Suprapubic skin (tissue), 4 donors: ENCODE results near the gene FAF1.

Experiments used
- CTCF ChIP-seq, 2 donors: fragments of 200-600 bp in 1 of 2; fragments of 450-650 bp in 1 of 2; sonication (generic) in 1 of 2; IDR thresholded peaks; one replicate each; pipeline ENCODE4 v1.5.1; 2016 to 2019; ENCODE audit warnings: antibody characterized with exemption in 2 of 2, mild to moderate bottlenecking in 1 of 2, moderate library complexity in 1 of 2
- EP300 ChIP-seq: sonication (generic); formaldehyde crosslinking; IDR thresholded peaks from one replicate; pipeline ENCODE4 v1.6.1; 2017; ENCODE audit warnings: antibody characterized with exemption
- POLR2A ChIP-seq, 2 donors: fragments of 450-650 bp; IDR thresholded peaks; one replicate each; pipeline ENCODE4 v1.6.1; 2017; ENCODE audit warnings: antibody characterized with exemption in 2 of 2, mild to moderate bottlenecking in 2 of 2, moderate library complexity in 2 of 2
- POLR2AphosphoS5 ChIP-seq, 3 donors: sonication (generic); formaldehyde crosslinking; IDR thresholded peaks; one replicate each; pipeline ENCODE4 v1.6.1; 2017; ENCODE audit warnings: antibody characterized with exemption in 3 of 3

DNA sequence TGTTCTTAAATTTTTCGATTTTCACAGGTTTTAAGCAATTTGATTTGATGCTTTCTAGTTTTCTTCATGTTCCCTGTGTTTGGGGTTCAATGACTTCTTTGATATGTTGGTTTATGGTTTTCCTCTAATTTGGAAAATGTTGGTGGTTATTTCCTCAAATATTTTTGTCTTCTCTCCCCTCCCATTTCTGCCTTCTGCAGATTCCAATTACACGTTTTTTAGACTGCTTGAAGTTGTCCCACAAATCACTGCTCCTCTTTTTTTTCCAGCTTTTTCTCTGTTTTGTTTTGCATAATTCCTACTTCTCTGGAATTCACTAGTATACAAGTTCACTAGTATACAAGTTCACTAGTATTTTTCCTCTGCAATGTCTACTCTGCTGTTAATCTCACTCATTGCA lies 61.3 kb downstream of the FAF1 start:
- TF ChIP-seq CTCF (IDR thresholded peaks at IDR 0.05) (no peak), POLR2A (IDR thresholded peaks at IDR 0.05) (no peak), EP300 (no peak), POLR2AphosphoS5 (IDR thresholded peaks at IDR 0.05) (no peak)
